Rectal smooth muscle tissue (tissue), 1 donor: ENCODE data around the gene PRL.

ENCODE experiments used
- H3K27ac ChIP-seq: one replicate; pipeline ENCODE4 v1.7.0; 2013; ENCODE audit warnings: low read depth, low read length, inconsistent platforms
- H3K27me3 ChIP-seq: one replicate; pipeline ENCODE4 v1.7.0; 2013; ENCODE audit warnings: low read length; ENCODE audit not compliant: control insufficient read depth, insufficient read depth
- H3K36me3 ChIP-seq: one replicate; pipeline ENCODE4 v1.7.0; 2013; ENCODE audit warnings: low read length; ENCODE audit not compliant: control insufficient read depth, insufficient read depth
- H3K4me1 ChIP-seq: one replicate; pipeline ENCODE4 v1.7.0; 2013; ENCODE audit warnings: low read length; ENCODE audit not compliant: control insufficient read depth, insufficient read depth
- H3K4me3 ChIP-seq: one replicate; pipeline ENCODE4 v1.7.0; 2013; ENCODE audit warnings: low read length
- H3K9ac ChIP-seq: one replicate; pipeline ENCODE4 v1.7.0; 2013; ENCODE audit warnings: low read length

The PRL gene

DNA sequence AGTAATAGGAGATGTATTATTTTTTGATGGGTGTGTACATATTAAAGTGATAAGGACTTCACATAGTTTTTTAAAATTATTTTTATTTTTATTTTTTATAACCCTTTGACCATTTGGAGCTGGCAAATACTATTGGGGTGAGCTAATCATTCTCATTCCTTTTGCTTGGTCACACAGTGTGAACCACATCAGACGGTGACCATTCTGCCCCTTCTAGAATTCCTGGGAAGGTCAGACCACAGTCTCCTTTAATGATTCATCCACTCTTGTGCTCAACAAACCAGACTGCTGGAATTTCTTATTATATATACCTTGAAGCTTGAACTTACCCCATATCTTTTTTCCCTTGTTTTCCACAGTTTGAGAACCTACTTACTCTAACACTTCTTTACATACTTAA is 23.9 kb upstream of the PRL start:
- peaks cover 4% of the 10 kb centered on the region for H3K4me1 ChIP-seq
- H3K27me3 ChIP-seq, result no peaks in the 10 kb centered on the region
- no peak overlapping the region for H3K4me3 ChIP-seq
- H3K9ac ChIP-seq, result no peak overlapping the region
- H3K36me3 ChIP-seq, result no peaks in the 10 kb centered on the region
- no peak overlapping the region for H3K27ac ChIP-seq

GRCh38 chr6:22318404-22318803 is 21.6 kb upstream of the PRL start:
- Histone ChIP-seq H3K9ac (no peak overlapping the region), H3K4me1 (peaks cover 4% of the 10 kb centered on the region), H3K36me3 (no peaks in the 10 kb centered on the region), H3K27me3 (no peaks in the 10 kb centered on the region), H3K27ac (no peak overlapping the region), H3K4me3 (no peak overlapping the region)

DNA sequence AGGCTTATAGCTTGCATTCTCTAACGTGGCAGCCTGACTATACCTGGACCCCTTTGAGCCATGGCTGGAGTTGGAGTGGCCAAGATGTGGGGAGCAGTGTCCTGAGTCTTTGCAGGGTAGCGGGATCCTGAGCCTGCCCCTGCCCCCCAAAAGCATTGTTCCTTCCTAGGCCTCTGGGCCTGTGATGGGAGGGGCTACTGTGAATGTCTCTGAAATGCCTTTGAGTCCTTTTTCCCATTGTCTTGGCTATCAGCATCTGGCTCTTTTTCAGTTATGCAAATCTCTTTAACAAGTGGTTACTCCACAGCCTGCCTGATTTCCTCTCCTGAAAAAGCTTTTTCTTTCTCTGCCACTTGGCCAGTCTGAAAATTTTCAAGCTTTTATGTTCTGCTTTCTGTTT is 17.0 kb upstream of the PRL start:
- Histone ChIP-seq H3K4me3 (no peak overlapping the region), H3K4me1 (no peaks in the 10 kb centered on the region), H3K36me3 (no peaks in the 10 kb centered on the region), H3K27ac (no peak overlapping the region), H3K27me3 (no peaks in the 10 kb centered on the region), H3K9ac (no peak overlapping the region)

DNA sequence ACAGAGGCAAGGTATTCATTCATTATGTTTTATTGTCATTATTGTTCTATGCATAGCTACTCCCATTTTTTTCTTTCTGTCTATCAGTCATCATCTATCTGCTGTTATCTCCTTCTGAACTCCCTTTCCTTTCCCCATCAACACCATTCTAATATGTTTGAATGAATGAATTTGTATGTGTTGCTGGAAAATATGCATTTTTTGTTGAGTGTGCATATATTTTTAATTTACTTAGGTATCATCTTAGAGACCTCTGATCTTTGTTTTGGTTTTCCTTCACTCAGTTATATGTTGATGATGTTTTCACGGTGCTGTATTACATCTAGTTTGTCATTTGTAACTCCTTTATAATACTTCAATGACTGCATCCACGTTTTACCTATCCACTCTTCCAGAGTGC is 12.1 kb upstream of the PRL start:
- Histone ChIP-seq H3K4me1 (no peaks in the 10 kb centered on the region), H3K27ac (no peak overlapping the region), H3K9ac (no peak overlapping the region), H3K4me3 (no peak overlapping the region), H3K36me3 (no peaks in the 10 kb centered on the region), H3K27me3 (no peaks in the 10 kb centered on the region)

- H3K4me1 ChIP-seq, result no peaks in the 10 kb centered on the region
- no peak overlapping the region for H3K27ac ChIP-seq
- H3K27me3 ChIP-seq, result no peaks in the 10 kb centered on the region
- no peak overlapping the region for H3K9ac ChIP-seq
- no peak overlapping the region for H3K4me3 ChIP-seq
- no peaks in the 10 kb centered on the region for H3K36me3 ChIP-seq
These were observed 10.1 kb upstream of the PRL start for GRCh38 chr6:22306741-22307466.

DNA sequence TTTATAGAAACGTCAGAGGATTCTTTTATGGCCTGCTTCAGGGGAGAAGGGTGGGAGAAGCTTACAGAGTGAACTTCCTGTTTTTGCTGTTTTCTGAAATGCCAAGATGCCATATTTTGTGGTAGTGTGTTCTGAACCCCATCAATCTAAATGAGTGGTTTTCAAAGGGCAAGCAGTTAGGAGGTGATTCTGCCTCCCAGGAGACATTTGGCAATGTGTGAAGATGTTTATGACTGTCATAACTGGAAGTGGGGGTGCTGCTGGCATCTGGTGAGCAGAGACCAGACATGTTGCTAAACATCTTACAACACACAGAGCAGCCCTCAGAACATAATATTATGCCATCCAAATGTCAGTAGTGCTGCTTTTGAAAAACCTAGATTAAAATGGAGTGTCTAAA is 6.0 kb upstream of the PRL start:
- H3K4me3 ChIP-seq, result no peak overlapping the region
- no peaks in the 10 kb centered on the region for H3K27me3 ChIP-seq
- H3K4me1 ChIP-seq, result no peaks in the 10 kb centered on the region
- no peak overlapping the region for H3K27ac ChIP-seq
- H3K9ac ChIP-seq, result no peak overlapping the region
- H3K36me3 ChIP-seq, result no peaks in the 10 kb centered on the region

DNA sequence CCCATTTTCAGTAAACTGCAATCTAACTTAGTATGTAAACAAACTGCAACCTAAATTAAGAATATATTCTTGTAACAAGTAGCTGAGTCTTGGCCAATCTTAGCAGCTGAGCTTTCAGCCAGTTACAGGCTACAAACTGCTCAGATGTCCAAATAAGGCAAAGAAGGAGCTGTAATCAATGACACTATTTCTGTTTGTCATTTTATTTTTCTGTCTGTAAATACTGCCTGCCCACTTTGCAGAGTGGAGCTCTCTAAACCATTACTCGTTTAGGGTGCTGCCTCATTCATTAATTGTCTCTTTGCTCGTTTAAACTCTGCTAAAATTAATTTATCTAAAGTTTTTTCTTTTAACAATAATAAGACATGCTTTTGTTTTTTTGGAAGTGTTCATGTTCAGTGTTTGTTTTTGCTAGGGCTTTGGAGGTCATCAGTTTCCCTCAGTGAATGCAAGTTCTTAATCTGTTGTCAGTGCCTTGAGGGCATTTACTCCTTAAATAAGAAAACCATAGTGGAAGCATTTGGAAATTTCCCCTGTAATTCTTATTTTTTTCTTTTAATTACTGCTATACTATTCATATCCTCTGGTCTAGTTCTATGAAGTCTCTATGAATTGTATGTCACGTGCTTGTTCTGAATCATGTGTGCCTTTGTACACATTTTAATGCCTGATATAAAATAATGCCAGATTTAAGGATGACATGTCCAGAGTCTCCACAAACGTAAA is 3.6 kb upstream of the PRL start:
- Histone ChIP-seq H3K4me3 (no peak overlapping the region), H3K36me3 (no peaks in the 10 kb centered on the region), H3K9ac (no peak overlapping the region), H3K4me1 (no peaks in the 10 kb centered on the region), H3K27me3 (no peaks in the 10 kb centered on the region), H3K27ac (no peak overlapping the region)

GRCh38 chr6:22298475-22298890 is 1.6 kb upstream of the PRL start:
- Histone ChIP-seq H3K9ac (no peak overlapping the region), H3K36me3 (no peaks in the 10 kb centered on the region), H3K4me1 (no peaks in the 10 kb centered on the region), H3K4me3 (no peak overlapping the region), H3K27ac (no peak overlapping the region), H3K27me3 (no peaks in the 10 kb centered on the region)

GRCh38 chr6:22296067-22296466 is 769 bp downstream of the PRL start:
- no peaks in the 10 kb centered on the region for H3K36me3 ChIP-seq
- H3K4me3 ChIP-seq, result no peak overlapping the region
- H3K4me1 ChIP-seq, result no peaks in the 10 kb centered on the region
- H3K27me3 ChIP-seq, result no peaks in the 10 kb centered on the region
- H3K27ac ChIP-seq, result no peak overlapping the region
- H3K9ac ChIP-seq, result no peak overlapping the region

DNA sequence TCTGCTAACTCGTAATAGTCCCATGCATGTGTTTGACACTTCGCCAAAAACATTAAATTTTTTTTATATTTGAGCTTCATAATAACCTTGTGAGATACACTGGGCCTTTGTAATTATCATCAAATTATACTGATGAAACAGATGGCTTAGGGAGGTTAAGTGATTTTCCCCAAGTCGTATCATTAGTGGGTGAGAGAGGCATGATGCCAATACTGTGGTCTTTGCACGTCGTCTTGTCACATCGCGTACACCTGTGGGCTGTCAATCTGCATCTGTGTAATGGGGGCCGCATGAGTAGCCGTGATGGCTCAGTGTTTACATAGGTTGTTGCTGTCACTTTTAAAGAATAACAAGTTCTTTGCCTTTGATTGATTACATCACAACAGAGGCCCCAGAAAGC is 1.7 kb downstream of the PRL start:
- Histone ChIP-seq H3K9ac (no peak overlapping the region), H3K27me3 (no peaks in the 10 kb centered on the region), H3K4me1 (no peaks in the 10 kb centered on the region), H3K27ac (no peak overlapping the region), H3K36me3 (no peaks in the 10 kb centered on the region), H3K4me3 (no peak overlapping the region)

GRCh38 chr6:22294301-22294700 is 2.5 kb downstream of the PRL start:
- H3K9ac ChIP-seq, result no peak overlapping the region
- H3K4me3 ChIP-seq, result no peak overlapping the region
- H3K27ac ChIP-seq, result no peak overlapping the region
- no peaks in the 10 kb centered on the region for H3K27me3 ChIP-seq
- no peaks in the 10 kb centered on the region for H3K4me1 ChIP-seq
- no peaks in the 10 kb centered on the region for H3K36me3 ChIP-seq

DNA sequence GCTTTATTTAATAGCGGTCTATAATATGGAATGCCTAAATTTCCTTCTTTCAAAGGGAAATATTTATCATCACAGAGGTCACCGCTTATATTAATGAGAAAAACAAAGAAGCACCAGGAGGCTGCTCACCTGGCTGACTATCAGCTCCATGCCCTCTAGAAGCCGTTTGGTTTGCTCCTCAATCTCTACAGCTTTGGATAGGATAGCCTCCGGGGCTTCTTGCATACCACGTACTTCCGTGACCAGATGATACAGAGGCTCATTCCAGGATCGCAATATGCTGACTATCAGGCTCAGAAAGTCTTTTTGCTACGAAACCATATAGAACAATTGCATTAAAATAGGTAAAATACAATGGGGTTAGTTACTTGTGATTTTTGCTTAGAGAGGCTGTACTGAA is 6.8 kb downstream of the PRL start:
- Histone ChIP-seq H3K27ac (no peak overlapping the region), H3K4me3 (no peak overlapping the region), H3K4me1 (no peaks in the 10 kb centered on the region), H3K9ac (no peak overlapping the region), H3K36me3 (no peaks in the 10 kb centered on the region), H3K27me3 (no peaks in the 10 kb centered on the region)

DNA sequence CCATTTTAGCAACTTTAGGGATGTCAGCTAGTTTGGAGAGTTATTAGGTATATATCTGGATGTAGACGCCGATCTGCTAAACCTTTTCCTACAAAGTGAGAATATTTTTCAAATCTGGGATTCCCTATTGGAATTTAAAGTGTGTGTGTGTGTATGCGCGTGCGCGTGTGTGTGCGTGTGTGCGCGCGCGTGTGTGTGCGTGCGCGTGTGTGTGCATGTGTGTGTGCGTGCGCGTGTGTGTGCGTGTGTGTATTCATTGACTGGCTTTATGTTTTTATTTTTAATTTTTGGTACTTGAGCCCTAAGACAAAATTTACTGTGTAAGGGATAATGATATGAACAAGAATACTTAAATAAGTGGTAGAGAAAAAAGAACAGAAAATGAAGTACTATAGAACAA is 8.1 kb downstream of the PRL start:
- no peak overlapping the region for H3K4me3 ChIP-seq
- no peaks in the 10 kb centered on the region for H3K27me3 ChIP-seq
- H3K9ac ChIP-seq, result no peak overlapping the region
- H3K27ac ChIP-seq, result no peak overlapping the region
- no peaks in the 10 kb centered on the region for H3K36me3 ChIP-seq
- no peaks in the 10 kb centered on the region for H3K4me1 ChIP-seq
